HUDEP-2 (cell line): ENCODE results near the gene ACBD4.

Experiments
- DNase-seq, 76 experiments: peaks; one replicate each; lab custom pipeline; 2025; ENCODE audit not compliant: unreplicated experiment in 76 of 76; lab: John Stamatoyannopoulos, UW

The ACBD4 gene

DNA sequence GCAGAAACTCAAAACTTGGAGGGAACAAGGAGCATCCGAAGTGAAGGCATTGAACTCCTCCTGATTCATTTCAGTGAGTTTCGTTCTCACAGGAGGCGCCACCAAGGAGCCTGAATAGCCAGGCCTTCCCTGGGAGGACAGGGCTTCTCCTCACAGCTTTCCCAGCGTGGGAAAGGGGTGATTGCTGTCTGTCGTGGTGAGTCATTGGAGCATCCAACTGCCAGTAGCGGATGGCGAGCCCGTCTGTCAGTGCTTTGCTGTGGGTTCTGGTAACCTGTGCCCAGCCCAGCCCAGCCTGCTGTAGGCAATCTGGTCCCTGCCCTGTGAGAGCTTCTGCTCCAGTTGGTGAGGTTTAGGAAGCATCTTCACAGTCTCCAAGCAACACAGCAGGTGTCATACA, 31.5 kb upstream of the ACBD4 start:
- DNase-seq = no peak

DNA sequence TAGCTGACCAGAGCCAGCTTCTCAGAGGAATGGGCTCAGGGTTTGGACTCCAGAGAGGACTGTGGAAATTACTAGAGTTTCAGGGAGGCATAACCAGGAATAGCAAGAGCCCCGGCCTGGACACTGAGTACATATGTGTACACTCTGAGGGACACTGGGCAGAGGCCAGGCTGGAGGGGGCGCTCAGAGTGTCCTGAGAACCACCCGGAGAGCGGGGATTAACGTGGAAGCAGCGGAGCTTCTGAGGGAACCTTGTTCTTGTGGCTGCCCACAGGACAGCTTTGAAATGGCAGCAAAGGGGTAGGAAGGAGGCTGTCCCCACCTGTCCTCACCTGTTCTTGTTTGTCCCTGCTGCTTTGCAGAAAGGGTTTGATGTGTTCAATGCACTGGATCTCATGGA, 31.0 kb upstream of the ACBD4 start:
- no peak for DNase-seq

DNA sequence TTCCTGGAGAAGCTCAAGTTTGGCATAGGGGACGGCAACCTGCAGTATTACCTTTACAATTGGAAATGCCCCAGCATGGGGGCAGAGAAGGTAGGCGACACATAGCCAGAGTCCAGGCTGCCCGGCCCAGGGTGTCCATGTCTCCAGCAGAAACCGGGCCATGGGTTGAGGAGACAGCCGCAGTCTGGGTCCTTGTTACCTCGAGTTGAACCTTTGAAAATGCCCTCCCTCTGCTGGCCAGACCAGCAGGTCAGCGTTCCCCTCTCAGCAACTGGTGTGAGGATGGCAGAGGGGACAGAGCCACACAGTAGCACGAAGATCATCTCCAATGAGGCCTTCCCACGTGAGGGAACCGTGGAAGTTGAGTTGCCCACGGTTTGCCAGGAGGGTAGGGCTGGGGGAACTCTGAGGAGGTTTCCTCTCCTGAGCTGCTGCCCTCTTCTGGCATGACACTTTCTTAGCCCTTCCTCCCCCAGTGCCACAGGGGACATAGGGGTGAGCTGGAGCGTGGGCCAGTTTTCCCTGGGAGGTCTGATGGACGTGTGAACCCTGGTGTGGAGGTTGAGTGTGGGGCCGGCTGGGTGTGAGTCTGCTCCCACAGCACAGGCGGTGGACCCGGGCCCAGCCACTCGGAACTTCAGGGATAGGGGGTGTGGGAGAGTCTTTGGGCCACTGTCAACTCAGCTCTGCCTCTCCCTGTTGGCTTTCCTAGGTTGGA, 30.4 kb upstream of the ACBD4 start:
- no peak for DNase-seq

DNA sequence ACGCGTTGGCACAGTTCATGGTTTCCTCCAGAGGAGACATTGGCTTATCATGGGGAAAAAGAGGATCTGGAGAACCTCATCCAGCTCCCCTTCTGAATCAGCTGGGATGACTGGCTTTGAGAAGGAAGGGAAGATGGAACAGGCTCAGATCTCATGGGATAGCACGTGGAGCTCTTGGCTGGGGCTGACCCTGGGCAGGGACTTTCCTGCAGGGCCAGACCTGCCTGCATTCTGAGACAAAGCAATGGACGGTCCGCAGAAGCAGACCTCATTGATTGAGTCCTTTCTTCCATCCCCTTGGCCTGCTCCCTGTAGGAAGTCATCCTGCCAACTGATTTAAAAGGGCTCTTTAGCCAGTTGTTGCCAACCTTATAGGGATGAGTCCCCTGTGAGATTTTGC, 29.4 kb upstream of the ACBD4 start:
- DNase-seq = no peak

DNA sequence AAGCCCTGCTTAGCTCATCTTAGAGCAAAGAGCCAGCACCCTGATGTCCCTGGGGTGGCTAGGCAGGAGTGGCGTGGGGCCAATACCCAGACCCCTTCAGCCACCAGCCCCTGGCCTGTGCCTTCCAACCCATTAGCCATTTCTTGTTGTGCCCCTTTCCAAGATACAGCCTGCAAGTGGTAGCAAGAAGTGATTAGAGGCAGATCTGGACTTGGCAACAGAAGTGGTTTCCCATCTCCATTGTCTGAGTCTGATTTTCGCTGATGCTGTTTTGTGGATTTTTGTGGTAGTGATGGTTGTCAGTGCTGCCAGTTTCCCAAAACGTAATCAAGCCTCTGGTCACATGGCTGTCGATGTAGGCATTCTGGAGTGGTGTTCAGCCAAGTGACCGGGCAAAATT, 28.9 kb upstream of the ACBD4 start:
- DNase-seq = no peak

DNA sequence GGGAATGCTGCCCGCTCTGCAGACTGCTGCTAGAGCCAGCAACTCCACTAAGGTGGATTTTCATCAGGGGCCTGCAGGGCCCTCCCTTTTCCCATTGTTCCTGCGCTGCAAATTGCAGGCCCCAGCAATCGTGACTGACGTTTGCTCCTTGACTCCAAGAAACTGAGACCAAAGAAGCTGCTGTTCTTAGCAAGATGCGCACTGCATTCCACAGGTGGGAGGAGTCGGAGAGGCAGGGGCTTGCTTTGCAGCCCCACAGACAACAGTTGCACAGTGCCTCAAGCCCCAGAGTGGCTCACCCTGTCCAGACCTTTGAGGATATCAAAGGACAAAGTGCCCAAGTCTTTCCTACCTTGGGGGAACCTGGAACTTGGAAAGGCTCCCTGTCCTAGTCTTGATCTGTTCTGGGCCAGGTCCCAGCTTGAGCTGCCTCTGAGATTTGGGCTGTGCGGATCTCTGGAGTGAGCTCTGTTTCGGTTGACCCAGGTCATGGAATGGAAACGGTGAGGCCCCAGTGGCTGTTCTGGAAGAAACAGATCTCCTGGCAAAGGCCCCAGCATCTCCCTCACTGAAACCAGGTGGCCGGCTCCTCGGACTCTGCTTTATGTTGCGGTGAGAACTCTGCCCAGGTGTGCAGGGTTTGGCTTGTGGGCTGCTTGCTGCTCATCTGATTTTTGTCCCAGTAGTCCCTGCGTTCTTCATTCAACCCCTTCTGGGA, 28.0 kb upstream of the ACBD4 start:
- no peak for DNase-seq

GRCh38 chr17:45108051-45108450, 27.4 kb upstream of the ACBD4 start:
- DNase-seq = no peak

DNA sequence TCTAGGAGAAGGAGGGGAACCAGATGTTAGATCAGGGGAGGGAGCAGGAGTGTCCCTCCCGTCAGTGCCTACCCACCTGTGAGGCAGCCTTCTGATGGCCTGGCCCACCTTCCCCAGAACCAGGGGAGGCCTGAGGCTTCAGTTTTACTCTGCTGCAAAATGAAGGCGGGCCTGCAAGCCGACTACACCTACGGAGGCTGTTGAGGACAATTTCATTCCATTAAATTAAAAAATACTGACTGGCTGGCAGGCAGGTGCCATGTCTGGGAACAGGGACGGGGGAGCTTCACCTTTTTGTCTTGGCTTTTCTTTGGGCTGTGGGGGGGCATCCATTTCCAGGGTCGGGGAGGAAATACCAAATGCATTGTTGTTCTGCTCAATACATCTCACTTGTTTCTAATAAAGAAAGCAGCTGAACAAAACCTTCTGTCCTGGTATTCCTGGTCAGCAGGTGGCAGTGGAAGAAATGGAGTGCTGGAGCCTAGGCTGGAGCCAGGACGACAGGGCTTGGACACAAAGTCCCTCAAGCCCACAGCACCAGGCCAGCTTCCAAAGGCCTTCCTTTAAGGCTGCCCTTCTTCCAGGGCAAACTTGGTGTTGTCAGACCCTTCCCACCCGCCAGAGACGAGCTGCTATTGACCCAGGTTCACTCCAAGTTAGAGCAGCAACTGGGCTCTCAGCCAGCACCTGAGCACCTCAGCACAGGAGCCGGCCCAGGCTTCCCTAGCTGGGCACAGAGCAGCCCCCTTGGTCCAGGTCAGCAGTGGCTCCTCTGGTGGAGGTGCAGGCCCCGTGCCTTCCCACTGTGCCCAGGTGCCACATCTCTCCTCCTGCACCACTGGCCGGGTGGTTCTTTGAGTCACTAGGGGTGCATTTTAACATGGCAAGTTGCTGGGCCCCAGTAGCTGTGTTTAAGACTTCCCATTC, 26.6 kb upstream of the ACBD4 start:
- no peak for DNase-seq

DNA sequence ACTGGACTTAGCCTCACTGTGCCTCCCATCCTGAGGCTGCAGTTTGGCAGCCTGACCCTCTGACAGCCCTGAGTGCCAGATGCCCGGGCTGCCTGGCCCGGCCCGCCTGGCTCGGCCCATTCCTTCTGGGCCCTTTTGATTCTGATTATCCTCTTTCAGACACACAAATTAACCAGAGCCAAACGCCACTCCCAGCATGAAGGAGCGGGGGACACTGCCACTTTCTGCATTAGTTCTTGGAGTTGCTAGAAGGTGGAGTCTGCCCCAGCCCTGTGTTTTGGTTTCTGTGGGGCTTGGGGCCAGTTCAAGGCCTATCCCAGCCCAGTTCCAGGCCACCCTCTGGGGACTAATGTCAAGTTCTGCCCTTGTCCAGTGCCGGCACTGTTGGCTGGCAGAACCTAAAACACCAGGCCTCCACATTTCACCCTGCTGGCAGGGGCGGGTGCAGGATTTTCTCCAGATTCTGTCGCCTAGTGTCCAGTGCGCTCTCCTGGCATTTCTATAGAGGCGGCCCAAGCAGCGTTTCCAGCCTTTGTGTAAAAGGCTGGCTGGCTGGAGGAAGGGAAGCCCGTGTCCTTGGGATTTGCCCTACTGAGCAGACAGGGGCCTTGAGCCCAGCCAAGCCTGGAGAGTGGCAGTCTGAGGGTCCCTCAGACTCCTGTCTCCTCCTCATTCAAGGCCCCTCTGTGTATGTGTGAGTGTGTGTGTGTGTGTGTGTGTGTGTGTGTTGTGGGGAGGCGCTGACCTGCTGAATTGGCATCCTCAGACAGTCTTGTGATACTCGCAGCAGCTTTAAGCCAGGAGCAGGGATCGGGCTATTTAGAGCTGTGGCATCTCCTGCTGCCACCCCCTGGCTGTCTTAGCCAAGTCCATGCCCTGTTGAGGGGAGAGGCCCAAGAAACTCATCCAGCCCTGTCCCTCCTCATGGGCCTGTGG, 24.5 kb upstream of the ACBD4 start:
- DNase-seq = no peak

DNA sequence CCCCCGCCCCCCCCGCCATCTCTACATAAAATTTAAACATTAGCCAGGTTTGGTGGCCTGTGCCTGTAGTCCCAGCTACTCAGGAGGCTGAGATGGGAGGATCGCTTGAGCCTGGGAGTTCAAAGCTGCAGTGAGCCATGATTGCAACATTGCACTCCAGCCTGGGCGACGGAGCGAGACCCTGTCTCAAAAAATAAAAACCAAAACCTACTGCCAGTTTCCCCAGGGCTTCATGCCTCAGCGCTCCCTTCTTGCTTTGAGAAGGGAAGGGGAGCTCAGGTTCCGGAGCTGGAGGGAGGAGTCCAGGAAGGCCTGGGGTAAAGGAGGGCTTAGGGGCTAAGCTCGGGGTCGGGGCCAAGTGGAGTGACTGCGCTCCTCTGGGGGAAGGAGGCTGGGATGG, 23.6 kb upstream of the ACBD4 start:
- DNase-seq = no peak

DNA sequence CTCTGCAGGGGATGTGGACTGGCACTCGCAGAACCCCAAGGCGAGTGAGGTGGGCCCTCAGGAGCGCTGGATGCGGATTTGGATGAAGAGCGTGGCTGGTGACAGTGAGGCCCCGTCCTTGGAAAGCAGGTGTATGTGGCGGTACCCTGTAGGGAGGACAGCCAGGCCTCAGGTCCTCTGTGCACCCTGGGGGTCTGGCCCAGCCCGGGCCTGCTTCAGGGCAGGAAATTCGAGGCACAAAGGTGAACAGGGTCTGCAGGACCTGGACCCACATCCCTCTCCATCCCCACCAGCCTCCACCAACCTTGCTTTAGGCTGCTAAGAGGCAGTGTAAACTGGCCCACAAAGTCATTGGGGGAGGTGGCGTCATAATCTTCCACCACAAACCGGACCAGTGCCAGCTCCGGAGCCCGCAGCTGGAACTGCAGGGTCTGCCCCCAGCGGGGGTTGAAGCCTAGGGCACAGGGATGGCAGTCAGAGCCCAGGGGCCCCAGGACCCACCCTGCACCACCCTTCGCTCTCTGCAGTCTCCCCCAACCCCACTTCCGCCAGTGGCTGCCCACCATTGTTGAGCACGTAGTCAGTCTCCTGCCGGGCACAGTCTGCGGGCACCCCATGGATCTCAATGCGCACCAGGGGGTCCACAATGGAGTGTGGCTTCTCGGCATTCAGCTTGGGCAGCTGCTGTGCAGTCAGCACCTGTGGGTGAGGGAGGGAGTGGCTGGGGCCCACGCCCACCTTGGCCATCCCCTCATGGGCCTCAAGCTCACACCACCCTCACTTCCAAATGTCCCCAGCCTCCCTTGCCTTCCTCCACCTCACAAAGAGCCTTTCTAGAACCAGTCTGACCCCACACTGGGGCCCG, 22.7 kb upstream of the ACBD4 start:
- no peak for DNase-seq

- no peak for DNase-seq
Measured at GRCh38 chr17:45113424-45113754, 22.1 kb upstream of the ACBD4 start.

- no peak for DNase-seq
Measured at GRCh38 chr17:45114117-45114932, 21.2 kb upstream of the ACBD4 start.

DNA sequence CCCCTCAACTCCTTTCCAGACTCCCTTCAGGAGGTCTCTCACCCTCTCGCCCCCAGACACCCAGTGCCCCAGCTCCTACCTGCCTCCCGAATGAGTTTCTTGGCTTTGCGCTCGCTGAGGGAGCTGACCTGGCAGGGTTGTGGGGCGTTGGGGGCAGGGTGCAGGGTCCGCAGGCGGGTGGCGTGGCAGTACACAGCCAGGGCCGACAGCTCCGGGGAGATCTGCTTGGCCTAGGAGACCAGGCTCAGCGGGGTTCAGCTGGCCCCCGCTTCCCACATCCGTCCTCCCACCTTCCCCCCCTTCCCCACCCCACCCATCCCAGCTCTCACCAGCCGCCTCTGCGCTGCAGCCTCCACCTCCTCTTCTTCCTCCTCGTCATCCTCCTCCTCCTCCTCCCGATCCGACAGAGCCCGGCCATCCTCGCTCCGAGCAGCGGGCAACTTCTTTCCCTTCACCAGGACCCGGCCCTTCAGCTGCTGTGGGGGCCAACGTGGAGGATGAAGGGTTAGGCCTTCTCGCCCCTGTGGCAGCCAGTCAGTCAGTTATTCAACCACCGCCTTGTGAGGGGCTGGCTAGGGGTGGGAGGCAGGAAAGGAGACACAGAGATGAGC, 20.4 kb upstream of the ACBD4 start:
- DNase-seq = no peak

DNA sequence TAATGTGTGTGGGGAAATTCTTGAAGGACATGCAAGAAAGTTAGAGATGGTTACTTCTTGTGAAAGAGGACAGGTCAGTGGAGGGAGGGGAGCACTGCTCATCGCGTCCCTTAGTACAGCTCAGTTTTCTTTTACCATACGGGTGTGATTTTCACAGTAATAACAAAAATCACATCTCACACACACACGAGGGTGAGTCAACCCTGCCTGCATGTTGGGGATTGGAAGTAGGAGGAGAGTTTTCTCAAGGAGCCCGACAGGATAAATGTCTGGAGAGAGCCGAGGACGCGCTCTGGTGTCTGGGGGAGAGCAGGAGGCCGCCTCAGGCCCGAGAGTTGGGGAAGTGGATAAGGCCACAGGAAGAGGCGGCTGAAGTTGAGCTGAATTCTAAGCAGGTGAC, 19.6 kb upstream of the ACBD4 start:
- no peak for DNase-seq

DNA sequence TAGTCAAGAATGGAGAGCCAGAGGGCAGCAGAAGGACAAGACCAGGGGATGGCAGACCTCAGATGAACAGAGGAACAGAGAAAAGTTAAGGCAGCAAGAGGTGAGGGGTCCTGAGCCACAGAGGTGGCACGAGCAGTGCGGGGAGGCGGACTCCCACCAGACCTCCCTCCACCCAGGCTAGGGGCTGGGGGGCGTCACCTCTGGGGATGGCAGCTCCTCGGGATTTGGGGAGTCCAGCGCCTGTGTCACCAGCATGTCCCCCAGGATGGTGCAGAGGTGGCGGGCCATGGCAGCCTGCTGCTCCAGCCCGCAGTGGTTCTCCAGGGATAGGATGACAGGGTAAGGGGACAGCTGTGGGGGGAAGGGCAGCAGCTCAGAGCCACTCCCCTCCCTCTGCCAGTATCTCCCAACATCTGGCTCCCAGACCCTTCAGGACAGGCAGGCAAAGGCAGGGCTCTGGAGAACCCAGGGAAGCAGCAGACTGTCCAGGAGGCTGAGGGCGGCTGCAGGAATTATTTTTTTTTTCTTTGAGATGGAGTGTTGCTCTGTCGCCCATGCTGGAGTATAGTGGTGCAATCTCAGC, 19.0 kb upstream of the ACBD4 start:
- no peak for DNase-seq

GRCh38 chr17:45117334-45117733, 18.2 kb upstream of the ACBD4 start:
- DNase-seq = no peak
